Measurements from ENCODE around the gene CRABP2. TPM values are rescaled to one million over a fixed set of nuclear protein-coding genes. Genes with fewer than 3 reads are reported as not detected.

Gene CRABP2
- total and polyA plus RNA-seq, 2 of the 13 experiments (the other 11 are each of a cell fraction or from before 2014, with no cell fraction given) = 0.40 to 0.60 TPM

GRCh38 chr1:156689035-156689952 lies 16.1 kb downstream of the CRABP2 start (continued):
- TF ChIP-seq THRA (CRISPR knock-in tag; IDR thresholded peaks at IDR 0.05; ENCODE audit: borderline replicate concordance) = 0 out of 2 replicates have a peak, but pooled peaks have one; percentile 32
- no peak for TF ChIP-seq SRSF1 (optimal IDR thresholded peaks at IDR 0.05; ENCODE audit: low read depth, low read length)
- TF ChIP-seq MEF2D (CRISPR knock-in tag; IDR thresholded peaks at IDR 0.05) = no peak
- TF ChIP-seq FOXA1 (IDR thresholded peaks at IDR 0.05) = no peak
- no peak for TF ChIP-seq FOXA1 (CRISPR knock-in tag; IDR thresholded peaks at IDR 0.05)
- TF ChIP-seq ADNP (CRISPR knock-in tag; IDR thresholded peaks at IDR 0.05) = no peak
- TF ChIP-seq ZSCAN5A (CRISPR knock-in tag; IDR thresholded peaks at IDR 0.05; ENCODE audit: borderline replicate concordance) = no peak
- no peak for TF ChIP-seq ZFAT (CRISPR knock-in tag; conservative IDR thresholded peaks at IDR 0.05)
- peak; percentile 38; the same call in 1 of the 2 replicates for TF ChIP-seq FOSL2 (CRISPR knock-in tag; IDR thresholded peaks at IDR 0.05)
- no peak for TF ChIP-seq NCOA2 (CRISPR knock-in tag; IDR thresholded peaks at IDR 0.05)
- no peak for TF ChIP-seq BHLHE40 (IDR thresholded peaks at IDR 0.05; ENCODE audit: low read length)
- no peak for TF ChIP-seq TRIM22 (IDR thresholded peaks at IDR 0.05)
- no peak for TF ChIP-seq STAT5B (CRISPR knock-in tag; IDR thresholded peaks at IDR 0.05)
- TF ChIP-seq ZNF18 (CRISPR knock-in tag; IDR thresholded peaks at IDR 0.05; ENCODE audit: insufficient replicate concordance) = no peak
- peak; percentile 90 for TF ChIP-seq STAG1 (CRISPR knock-in tag; IDR thresholded peaks at IDR 0.05)
- no peak for TF ChIP-seq TFE3 (CRISPR knock-in tag; IDR thresholded peaks at IDR 0.05)
- TF ChIP-seq ATF7-NPFF (CRISPR knock-in tag; IDR thresholded peaks at IDR 0.05; ENCODE audit: low read depth) = no peak
- TF ChIP-seq ZBTB46 (CRISPR knock-in tag; IDR thresholded peaks at IDR 0.05; ENCODE audit: borderline replicate concordance) = no peak
- no peak for TF ChIP-seq ZBTB26 (CRISPR knock-in tag; IDR thresholded peaks at IDR 0.05; ENCODE audit: borderline replicate concordance)
